ENCODE results near the gene PLEKHM3. TPM values are rescaled to one million over a fixed set of nuclear protein-coding genes. Genes with fewer than 3 reads are reported as not detected.

The PLEKHM3 gene
- total RNA-seq, 1 donor from 2014 or later, result 5.7 TPM

DNA sequence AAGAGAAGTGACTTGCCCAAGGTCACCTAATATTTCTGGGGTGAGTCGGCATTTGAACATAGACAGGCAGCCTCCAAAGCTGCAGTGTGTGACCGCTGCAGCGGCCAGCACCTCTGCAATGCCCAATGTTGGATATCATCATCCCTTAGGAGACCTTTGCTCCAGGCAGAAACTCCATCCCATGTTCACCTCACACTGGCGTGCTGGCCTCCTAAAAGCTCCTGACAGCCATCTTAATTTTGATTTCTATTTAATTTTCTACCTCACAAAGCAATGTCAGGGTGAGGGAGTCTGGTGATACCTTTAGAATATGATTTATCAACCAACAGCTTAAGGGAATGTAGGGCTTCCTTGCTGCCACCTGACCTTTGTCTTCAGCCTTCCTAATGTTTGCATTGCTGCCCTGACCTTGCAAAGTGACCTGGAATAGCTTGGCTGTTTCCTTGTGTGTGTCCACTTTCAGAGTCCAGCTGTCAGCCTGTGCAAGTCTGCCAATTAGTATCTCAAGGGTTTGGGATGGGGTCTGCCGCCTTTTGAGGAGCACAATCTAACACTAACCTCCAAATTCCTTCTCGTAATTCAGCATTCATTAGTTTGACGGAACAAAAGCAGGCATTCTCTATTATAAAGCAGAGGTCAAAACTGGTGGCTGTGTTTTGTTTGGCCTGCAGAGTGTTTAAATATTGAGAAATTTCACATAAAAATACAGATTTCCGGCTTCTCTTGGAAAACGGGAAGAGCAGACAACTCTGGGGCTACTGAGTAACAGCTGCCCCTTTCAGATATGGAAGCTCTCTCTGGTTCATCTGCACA, 127.6 kb downstream of the PLEKHM3 start:
- intact Hi-C loops (cut with micrococcal nuclease), result no loop called here

GRCh38 chr2:207896525-207897285, 128.6 kb downstream of the PLEKHM3 start:
- intact Hi-C loops (cut with micrococcal nuclease), result no loop called here

DNA sequence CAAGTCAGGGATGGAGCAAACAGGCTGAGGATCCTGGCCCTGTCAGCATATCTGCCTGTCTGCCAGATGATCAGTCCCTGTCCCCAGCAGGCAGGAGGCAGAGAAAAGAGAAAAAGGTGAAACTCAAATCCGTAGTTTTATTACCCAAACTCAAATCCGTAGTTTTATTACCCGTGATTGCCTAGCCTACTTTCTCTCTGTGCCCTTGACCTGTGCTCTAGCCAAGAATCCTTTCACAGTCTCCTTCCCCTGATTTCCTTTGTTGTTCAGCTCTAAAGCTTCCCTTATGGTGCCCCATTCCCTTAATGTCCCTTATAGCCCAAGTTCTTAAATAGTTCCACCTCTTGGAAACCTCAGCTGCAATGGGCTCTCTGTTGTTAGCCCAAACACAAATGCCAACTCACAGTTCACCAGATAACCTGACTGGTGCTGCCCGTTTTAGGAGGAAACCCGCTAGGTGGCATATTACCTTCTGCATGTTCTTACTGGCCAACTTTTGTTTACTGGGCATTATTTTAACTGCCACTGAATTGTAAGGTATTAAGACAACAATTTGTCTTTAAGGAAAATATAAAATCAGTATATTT, 130.0 kb downstream of the PLEKHM3 start:
- intact Hi-C loops (cut with micrococcal nuclease), result no loop called here

GRCh38 chr2:207892716-207893402, 132.5 kb downstream of the PLEKHM3 start:
- intact Hi-C loops (cut with micrococcal nuclease), result no loop called here

DNA sequence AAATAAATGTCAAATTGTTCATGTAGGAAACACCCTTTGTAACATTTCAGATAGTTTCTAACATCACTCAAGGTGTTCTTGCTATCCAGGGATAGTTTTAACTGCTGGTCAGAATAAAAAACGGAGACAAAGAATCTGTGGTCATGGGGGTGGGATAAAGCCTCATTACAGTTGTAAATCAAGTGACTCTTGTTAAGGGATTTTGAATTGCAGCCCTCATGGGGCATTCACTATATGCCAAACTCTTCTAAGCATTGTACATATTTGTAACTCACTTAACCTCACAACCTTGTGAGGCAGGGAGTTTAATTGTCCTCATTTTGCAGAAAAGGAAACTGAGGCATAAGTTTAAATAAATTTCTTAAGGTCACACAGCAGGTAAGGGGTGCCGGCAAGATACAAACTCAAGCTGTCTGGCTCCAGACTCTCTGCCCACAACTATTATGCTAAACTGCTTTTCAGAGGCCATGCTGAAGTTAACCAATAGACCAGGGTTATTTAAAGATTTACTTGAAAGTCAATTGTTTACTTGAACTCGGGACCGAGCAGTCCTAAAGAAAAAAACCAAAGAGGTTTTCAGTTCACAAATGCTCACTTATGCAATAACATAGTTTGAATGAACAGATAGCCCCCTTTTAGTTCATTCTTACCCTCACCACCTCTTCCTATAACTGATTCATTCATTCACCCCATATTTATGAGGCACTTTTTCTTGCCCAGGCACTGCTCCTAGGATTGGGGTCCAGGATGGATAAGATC, 134.1 kb downstream of the PLEKHM3 start:
- intact Hi-C loops (cut with micrococcal nuclease), result no loop called here

GRCh38 chr2:207887500-207887899, 137.8 kb downstream of the PLEKHM3 start:
- intact Hi-C loops (cut with micrococcal nuclease), result no loop called here

GRCh38 chr2:207885010-207885409, 140.3 kb downstream of the PLEKHM3 start:
- intact Hi-C loops (cut with micrococcal nuclease), result no loop called here

- intact Hi-C loops (cut with micrococcal nuclease), result no loop called here
Observed at GRCh38 chr2:207884127-207884526, 141.2 kb downstream of the PLEKHM3 start.

DNA sequence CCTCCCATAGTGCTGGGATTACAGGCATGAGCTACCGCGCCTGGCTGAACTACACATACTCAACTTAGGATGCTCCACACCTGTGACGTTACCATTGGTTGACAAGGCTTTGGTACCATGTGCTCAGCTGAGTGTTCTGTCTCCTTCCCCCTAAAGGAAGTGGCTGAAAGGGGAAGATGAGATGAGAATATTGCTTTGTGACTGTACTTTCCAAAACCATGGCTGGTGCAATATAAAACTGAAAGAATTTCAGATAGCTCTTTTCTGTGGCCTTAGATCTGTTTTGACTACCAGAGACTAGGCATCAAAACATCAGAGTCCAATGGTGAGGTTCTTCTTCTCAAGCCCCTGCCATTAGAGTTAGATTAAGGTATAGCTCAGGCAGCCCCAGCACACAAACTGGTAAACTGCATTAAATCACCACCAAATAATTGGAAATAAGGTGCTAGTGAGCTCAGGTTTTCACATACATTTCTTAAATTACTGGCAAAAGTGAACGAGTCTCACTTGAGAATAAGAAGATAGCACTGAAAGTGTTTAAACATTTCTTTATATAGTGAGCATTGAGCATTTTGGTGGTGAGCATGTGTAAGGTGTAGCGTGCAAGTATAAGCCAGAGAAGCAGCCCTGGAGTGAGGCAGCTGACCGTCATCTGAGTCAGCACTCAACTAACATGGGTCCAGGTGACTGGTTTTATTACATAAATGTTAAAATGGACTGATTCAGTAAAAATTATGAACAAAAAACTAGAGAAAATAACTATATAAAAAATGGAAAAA, 142.1 kb downstream of the PLEKHM3 start:
- intact Hi-C loops (cut with micrococcal nuclease), result no loop called here

GRCh38 chr2:207881902-207882301, 143.4 kb downstream of the PLEKHM3 start:
- intact Hi-C loops (cut with micrococcal nuclease), result no loop called here

DNA sequence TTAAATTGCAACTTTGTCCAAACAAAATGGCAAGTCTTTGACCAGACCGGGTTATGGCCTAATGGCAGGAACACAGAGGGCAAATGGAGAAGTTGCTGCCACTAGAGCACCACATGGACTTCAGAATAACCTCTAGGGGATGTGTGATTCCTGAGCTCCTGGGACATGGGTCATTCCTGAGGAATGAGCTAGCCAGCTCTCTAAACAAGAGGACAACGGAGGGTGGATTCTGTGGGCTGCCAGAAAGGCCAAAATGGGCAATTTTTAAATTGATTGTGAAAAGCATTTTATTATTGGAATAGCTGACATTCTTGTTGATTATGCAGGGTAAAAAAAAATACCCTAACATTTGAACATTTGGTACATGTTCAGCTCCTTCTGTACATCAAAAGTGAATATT, 145.8 kb downstream of the PLEKHM3 start:
- intact Hi-C loops (cut with micrococcal nuclease), result no loop called here

DNA sequence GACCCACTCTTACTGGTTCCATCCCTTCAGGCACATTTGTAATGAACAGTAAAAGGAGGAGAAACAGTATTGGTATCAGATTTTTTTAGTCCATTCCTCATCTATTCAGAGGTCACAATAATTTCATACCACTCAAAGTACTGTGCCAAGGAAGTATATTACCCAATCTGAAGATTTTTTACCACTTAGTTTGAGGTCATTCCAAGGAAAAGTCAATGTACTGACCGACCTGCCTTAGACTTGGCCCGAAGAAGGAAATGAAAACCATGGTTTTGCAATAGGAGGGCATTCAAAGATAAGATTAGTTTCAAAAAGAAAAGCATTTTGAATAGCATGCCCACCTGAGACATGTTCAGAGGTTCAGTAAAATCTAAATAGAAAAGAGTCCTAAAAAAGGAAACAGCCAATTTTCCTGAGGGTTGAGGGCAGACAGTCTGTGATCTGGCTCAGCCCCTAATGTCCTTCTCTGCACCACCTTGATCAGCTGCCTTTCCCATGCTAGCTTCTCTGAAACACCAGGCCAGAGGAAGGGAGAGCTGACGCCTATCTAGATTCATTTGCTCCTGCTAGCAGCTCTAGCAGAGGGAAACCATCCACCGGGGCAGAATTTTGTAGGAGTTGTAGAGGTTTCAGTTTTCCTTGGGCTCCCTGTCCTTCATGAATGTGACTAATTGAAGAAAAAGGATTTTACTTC, 148.3 kb downstream of the PLEKHM3 start:
- intact Hi-C loops (cut with micrococcal nuclease), result no loop called here

DNA sequence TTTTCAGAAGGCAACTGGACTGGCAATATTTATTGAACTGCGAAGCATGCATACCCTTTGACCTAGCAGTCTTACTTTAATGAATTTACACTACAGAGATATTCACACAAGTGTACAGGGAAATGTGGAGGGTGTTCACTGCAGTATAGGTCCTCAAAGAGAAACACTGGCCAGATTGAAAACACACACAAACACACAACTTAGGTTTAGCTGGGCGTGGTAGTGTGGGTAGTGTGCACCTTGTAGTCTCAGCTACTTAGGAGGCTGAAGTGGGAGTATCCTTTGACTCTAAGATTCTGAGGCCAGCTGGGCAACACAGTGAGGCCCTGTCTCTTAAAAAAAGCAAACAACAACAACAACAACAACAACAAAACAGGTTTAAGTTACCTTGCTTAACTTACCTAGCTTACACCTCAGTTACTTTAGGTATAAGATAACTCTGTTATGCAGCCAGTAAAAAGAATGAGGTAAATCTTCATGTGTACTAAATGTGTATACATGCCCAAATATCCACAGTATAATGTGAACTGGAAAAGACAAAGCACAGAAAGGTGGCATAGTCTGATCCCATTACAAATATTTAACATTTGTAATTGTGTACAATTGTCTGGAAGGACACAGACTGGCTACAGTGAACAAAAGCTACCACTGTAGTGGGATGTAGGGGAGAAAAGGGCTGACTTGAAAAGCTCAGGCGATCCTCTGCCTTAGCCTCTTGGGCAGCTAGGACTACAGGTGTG, 149.7 kb downstream of the PLEKHM3 start:
- intact Hi-C loops (cut with micrococcal nuclease), result no loop called here

GRCh38 chr2:207873794-207874193, 151.5 kb downstream of the PLEKHM3 start:
- intact Hi-C loops (cut with micrococcal nuclease), result no loop called here

DNA sequence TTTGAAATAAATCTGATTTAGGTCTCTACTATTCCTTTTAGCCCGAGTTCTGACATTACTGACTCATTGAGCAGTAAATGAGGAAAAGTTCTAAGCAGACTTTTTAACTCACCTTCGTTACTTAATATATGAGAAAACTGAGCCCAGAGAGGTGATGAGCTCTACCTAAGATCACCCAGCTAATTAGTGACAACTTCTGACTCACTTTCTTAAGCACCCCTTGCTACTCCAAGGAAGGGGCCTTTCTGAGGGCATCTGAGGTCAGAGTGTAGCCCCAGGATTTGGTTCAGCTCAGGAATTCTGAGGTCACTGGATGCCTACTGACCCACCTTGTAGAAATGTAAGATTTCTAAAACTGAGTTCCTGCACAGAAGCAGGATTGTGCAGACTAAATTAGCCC, 153.4 kb downstream of the PLEKHM3 start:
- intact Hi-C loops (cut with micrococcal nuclease), result no loop called here

DNA sequence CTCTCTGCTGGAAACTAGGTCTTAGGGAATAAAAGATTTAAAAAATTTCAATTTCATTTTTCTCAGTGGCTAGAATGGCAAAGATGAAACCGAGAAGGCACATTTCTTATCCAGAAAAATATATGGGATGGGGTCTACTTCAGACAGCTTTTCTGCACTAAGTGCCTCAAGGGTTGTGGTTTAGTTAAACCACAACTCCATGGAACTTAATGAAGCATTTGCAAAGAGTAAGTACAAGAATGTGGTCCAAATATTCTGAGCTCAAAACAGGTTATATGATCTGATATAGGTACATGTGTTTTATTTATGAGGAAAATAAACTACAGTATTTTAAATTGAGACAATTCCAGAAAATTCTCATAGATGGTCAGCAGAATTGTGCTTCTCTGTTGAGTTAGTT, 153.8 kb downstream of the PLEKHM3 start:
- intact Hi-C loops (cut with micrococcal nuclease), result no loop called here

DNA sequence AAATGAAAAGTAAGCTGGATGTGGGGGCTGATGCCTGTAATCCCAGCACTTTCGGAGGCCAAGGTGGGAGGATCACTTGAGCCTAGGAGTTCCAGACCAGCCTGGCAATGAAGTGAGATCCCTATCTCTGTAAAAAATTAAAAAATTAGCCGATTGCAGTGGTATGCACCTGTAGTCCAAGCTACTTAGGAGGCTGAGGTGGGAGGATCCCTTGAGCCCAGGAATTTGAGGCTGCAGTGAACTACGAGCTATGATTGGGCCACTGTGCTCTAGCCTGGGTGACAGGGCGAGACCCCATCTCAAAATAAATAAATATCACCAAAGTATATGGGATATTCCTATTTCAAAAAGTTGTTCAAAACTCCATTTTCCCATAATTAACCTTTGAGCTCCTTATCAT, 154.5 kb downstream of the PLEKHM3 start:
- intact Hi-C loops (cut with micrococcal nuclease), result no loop called here

GRCh38 chr2:207869784-207870778, 155.2 kb downstream of the PLEKHM3 start:
- intact Hi-C loops (cut with micrococcal nuclease), result no loop called here

All from T-helper 2 cell treated with Interferon-gamma antibody and Interleukin-4, amounts not matched to agents 100 ng/mL and 5 ng/mL, for 36 hours (primary cell).